Panc1 (cell line): ENCODE data around the gene TRIM3.

Experiments used
- CTCF ChIP-seq: fragments of 450-650 bp; IDR thresholded peaks from 2 replicates; pipeline ENCODE4 v1.5.1; 2017; ENCODE audit warnings: mild to moderate bottlenecking
- POLR2AphosphoS5 ChIP-seq: IDR thresholded peaks from 2 replicates; pipeline ENCODE4 v1.6.1; 2012; ENCODE audit warnings: mild to moderate bottlenecking, low read depth, low read length, moderate library complexity
- REST ChIP-seq, 2 experiments: IDR thresholded peaks; 2 replicates each; pipeline ENCODE4 v1.6.1; 2011 to 2012; ENCODE audit warnings: low read depth in 2 of 2, control low read depth in 1 of 2, low read length in 1 of 2, mild to moderate bottlenecking in 1 of 2, moderate library complexity in 1 of 2; ENCODE audit not compliant: insufficient read depth in 1 of 2
- SIN3A ChIP-seq: IDR thresholded peaks from 2 replicates; pipeline ENCODE4 v1.6.1; 2012; ENCODE audit warnings: low read depth, mild to moderate bottlenecking, low read length, moderate library complexity, borderline replicate concordance; ENCODE audit not compliant: insufficient read depth

- no peak for TF ChIP-seq CTCF
- no peak for TF ChIP-seq POLR2AphosphoS5
- no peak for TF ChIP-seq SIN3A
- no peak for TF ChIP-seq REST (IDR thresholded peaks at IDR 0.05; ENCODE audit: insufficient read depth in 1 of 2, low read depth in 2 of 2, low read length in 1 of 2)
Observed at GRCh38 chr11:6520265-6520664, 46.5 kb upstream of the TRIM3 start.
